Thyroid gland (tissue), 4 donors: ENCODE results near the gene C4orf50.

Experiments used
- CTCF ChIP-seq, 6 experiments: fragments of 200-600 bp in 3 of 6; fragments of 450-650 bp in 3 of 6; sonication (generic) in 3 of 6; IDR thresholded peaks; one replicate each; pipeline ENCODE4 v1.5.1; 2016 to 2019; ENCODE audit warnings: antibody characterized with exemption in 6 of 6, mild to moderate bottlenecking in 2 of 6, inconsistent platforms in 1 of 6, moderate library complexity in 1 of 6
- POLR2A ChIP-seq, 2 donors: fragments of 450-650 bp; IDR thresholded peaks; one replicate each; pipeline ENCODE4 v1.6.1; 2017; ENCODE audit warnings: antibody characterized with exemption in 2 of 2, mild to moderate bottlenecking in 2 of 2, moderate library complexity in 1 of 2

GRCh38 chr4:5958199-5958735, 60.0 kb downstream of the C4orf50 start:
- TF ChIP-seq CTCF (IDR thresholded peaks at IDR 0.05) (no peak), POLR2A (IDR thresholded peaks at IDR 0.05) (no peak)
